NCI-H82 treated with DMSO at 0.1 percent for 48 hours (cell line): ENCODE results near the gene ITGB6.

Experiments
- DNase-seq: peaks from one replicate; lab custom pipeline; 2025; ENCODE audit not compliant: unreplicated experiment; lab: John Stamatoyannopoulos, UW

ITGB6 gene

DNA sequence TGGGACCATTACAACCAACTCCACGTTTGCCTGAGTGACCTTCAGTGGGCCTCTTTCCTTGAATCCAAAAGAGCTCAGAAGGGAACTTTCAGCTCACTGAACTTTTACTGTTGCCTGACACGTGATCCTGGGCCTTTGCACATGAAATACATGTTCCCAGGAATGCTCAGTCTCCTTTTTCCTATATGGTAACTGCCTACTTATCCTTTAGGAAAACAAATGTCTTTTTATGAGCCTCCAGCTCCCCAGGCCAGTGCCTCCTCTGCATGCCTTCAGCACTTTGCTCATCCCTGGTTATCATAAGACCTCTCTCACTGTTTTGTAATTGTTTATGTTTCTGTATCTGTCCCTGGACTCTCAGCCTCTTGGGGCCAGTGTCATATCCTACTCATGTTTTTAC is 142.7 kb downstream of the ITGB6 start:
- DNase-seq: no peak

DNA sequence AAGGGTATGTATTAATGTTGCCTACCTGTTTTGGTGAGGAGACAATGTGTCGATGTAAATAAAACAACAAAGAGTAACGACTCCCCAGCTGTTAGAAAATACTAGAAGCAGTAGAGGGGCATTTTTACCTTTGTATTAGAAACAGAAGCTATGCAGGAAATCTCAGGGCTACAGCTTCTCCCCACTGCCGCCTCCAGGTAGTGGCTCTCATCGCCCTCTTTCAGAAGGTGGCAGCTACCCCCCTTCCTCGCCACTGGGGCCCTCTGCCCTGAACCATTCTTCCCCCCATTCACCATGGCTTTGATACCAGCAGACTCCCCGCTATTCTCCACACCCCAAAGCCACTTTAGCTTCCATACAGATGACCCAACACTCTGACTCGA is 144.4 kb downstream of the ITGB6 start:
- DNase-seq: no peak

DNA sequence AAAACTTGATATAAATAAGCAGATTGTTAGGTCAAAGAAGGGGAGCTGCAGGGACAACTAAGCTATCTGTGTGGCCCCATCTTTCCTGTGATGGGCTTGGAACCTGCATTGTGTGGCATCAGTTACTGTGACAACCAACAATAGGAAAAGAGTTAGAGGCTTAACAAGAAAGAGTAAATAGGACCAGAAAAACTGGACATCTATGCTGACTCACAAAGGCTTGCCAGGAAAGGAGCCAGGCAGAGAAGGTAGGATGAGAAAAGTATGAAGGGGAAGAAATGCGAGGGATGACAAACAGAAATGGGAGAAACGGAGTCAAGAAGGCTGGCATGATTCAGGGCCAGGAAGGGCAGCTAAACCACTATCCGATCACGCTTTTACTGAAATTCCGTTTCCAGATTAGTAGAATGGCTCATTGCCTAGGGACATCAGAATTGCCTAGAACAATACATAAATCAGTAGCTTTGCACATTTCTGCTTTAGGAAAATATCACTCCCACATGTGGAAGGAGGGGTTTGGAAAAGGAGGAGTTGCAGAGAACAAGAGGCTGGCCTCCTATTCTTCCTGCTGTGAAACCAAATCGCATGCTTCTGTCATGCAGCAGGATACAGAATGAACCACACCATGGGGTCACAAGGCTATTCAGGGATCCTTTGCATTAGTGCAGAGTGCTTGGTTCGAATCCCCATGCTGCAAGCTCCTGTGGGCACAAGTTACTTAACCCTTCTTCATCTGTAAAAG is 144.9 kb downstream of the ITGB6 start:
- DNase-seq: no peak

DNA sequence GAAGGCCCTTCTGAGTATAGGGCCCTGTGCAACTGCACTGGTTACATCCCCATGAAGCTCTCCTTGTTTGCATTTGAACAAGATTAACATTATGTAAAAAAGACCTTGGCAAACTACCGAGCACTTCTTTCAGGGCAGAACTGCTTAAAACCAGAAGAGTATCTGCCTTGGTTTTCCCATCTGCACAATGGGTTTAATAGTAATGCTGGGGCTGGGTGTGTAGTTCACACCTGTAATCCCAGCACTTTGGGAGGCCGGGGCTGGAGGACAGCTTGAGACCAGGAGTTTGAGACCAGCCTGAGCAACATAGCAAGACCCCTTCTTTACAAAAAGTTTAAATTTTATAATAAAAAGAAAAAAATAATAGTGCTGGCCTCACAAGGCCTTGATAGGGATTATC is 146.1 kb downstream of the ITGB6 start:
- DNase-seq: no peak

DNA sequence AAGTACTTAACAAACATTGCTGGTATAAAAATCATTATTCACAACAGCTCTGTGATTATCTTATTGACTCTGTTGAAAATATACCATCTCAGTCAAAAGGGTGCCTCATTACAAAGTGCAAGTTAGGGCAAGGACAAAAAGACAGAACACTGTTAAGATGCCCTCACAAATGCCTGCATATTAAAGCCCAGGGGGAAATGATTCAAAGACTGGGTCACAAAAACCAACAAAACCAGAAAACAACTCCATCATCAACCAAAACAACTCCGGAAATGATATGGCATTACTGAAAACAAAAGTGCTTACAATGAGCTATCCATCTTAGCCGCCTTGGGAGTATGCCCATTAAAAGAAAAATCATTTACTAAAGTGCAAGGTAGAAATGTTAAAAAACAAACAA is 147.5 kb downstream of the ITGB6 start:
- DNase-seq: no peak

DNA sequence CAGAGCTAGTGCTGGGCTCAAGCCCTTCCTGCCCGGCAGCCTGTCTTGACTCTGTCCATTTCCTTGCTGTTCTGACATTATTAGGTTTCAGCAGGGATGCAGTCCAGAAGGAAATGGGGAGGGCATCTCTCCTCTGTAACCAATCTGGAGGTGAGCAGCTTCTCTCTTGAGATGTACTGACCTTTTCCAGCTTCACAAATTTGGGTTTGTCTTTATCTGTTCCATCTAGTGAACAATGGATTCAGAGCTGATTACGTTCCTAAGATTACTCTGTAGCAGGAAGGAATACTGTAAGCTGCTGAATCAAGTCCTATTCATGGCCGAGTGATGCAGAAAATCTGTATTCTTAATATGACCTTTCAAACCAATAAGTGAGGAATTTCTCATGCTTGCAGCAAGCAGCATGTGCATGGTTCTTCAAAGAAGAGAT is 148.7 kb downstream of the ITGB6 start:
- DNase-seq: no peak

DNA sequence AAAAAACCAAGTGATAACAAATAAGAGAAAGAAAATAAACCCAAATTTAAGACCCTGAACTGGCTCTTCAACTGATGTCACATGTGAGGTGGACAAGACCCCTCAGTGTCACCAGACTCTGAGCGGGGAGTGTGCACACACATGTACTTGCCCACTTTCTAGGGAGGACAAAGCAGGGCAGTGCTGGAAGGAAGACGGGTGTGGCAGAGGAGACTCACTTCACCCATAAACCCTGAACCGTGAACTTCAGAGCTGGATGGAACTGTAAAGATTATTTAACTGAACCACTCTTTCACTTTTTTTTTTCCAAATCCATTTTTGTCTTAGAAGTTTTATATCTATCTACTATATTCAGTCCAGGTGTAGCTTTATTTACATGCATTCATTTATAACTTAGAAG is 149.9 kb downstream of the ITGB6 start:
- DNase-seq: no peak
